BJ (cell line): ENCODE results near the gene PKDCC. TPM values are rescaled to one million over a fixed set of nuclear protein-coding genes. Genes with fewer than 3 reads are reported as not detected.

ENCODE experiments used
- CTCF ChIA-PET: fragments of 350-600 bp; formaldehyde crosslinking; extraction: SDS; loops from one replicate; lab custom pipeline; 2021; ENCODE audit warnings: antibody characterized with exemption, inconsistent platforms; lab: Yijun Ruan, JAX
- POLR2A ChIA-PET: fragments of 300-600 bp; sonication (Branson Sonifier 250); formaldehyde crosslinking; extraction: SDS; loops from one replicate; lab custom pipeline; 2021; ENCODE audit warnings: antibody characterized with exemption; lab: Charles Lee
- DNase-seq: peaks from one replicate; pipeline ENCODE4 v3.0.0-alpha.2; 2011; ENCODE audit warnings: low read depth
- H3K27me3 ChIP-seq: 2 replicates; pipeline ENCODE4 v1.6.0; 2011; ENCODE audit warnings: low read length; ENCODE audit not compliant: control insufficient read depth, insufficient read depth
- H3K36me3 ChIP-seq: 2 replicates; pipeline ENCODE4 v1.5.1; 2011; ENCODE audit warnings: low read length; ENCODE audit not compliant: control insufficient read depth, insufficient read depth
- H3K4me3 ChIP-seq: 2 replicates; pipeline ENCODE4 v1.5.1; 2011; ENCODE audit warnings: low read depth, mild to moderate bottlenecking, control low read depth, low read length
- CTCF ChIP-seq: IDR thresholded peaks from 2 replicates; pipeline ENCODE4 v1.5.1; 2011; ENCODE audit warnings: low read depth, mild to moderate bottlenecking, control low read depth, inconsistent platforms, low read length, moderate library complexity; ENCODE audit not compliant: insufficient read depth
- polyA plus RNA-seq: library from polyadenylated mRNA; depleted of rRNA; stranded (reverse); fragments of >200 nt; gene quantifications from 2 replicates; pipeline ENCODE4 v1.2.3, GENCODE V29; 2011

The PKDCC gene
- polyA plus RNA-seq, 1 experiment: 6.6 TPM

- ChIA-PET POLR2A (no interaction called here), CTCF (interaction anchor here (1.2 kb wide), 1 partner anchor 9 kb away, joined by 4 read pairs; no protein-coding TSS in a partner anchor)
- TF ChIP-seq CTCF: no peak
- H3K27me3 ChIP-seq: peaks cover 6% of the 10 kb centered on the region
- no peak for DNase-seq
- no peaks in the 10 kb centered on the region for H3K36me3 ChIP-seq
- H3K4me3 ChIP-seq: no peak overlapping the region
Observed at GRCh38 chr2:42050010-42050702, 2.3 kb downstream of the PKDCC start.

GRCh38 chr2:42050703-42051542, 3.1 kb downstream of the PKDCC start:
- POLR2A ChIA-PET: no interaction called here
- TF ChIP-seq CTCF: no peak
- no peak for DNase-seq
- CTCF ChIA-PET: interaction anchor here (1.2 kb wide), 1 partner anchor 8 kb away, joined by 4 read pairs; no protein-coding TSS in a partner anchor
- Histone ChIP-seq H3K4me3 (no peak overlapping the region), H3K36me3 (no peaks in the 10 kb centered on the region), H3K27me3 (peaks cover 6% of the 10 kb centered on the region)

DNA sequence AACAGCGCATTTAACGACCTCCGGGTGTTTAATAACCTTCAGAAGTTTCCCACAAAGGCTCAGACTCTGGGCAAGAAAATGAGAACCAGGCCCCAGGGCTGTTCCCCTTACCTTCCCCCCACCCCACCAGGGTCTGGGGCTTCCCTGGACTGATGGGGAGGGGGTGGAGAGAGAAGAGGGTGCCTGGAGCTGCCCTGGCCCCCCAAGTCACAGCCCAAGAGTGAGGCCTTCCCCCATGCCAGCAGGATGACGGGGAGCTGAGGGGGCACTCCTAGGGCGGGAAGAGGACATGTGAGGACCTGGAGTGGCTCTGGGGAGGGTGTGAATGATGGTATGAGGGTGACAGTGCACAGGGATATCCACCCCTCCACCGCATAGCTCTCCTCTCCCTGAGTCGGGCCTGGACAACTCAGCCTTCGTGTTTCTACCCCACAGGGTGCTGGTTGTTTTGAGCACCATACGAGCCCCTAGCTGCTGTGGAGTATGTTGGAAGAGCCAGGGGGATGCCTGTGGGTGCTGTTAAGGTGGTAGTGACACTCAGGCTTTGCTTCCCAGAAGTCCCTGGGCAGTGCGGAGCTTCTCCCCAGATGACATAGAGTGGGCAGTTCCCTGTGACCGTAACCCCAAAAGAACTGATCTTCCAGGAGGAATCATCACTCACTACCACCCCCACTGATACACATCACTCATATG, 3.9 kb downstream of the PKDCC start:
- H3K36me3 ChIP-seq: no peaks in the 10 kb centered on the region; the same call in 1 of the 2 replicates
- POLR2A ChIA-PET: interaction anchor here (0.6 kb wide), 1 partner anchor 1489 kb away, joined by 4 read pairs; no protein-coding TSS in a partner anchor
- no peak for DNase-seq
- no peak overlapping the region for H3K4me3 ChIP-seq
- CTCF ChIA-PET: interaction anchor here (0.6 kb wide), 1 partner anchor 169 kb away, joined by 3 read pairs; no protein-coding TSS in a partner anchor
- TF ChIP-seq CTCF: no peak
- peaks cover 5% of the 10 kb centered on the region for H3K27me3 ChIP-seq

DNA sequence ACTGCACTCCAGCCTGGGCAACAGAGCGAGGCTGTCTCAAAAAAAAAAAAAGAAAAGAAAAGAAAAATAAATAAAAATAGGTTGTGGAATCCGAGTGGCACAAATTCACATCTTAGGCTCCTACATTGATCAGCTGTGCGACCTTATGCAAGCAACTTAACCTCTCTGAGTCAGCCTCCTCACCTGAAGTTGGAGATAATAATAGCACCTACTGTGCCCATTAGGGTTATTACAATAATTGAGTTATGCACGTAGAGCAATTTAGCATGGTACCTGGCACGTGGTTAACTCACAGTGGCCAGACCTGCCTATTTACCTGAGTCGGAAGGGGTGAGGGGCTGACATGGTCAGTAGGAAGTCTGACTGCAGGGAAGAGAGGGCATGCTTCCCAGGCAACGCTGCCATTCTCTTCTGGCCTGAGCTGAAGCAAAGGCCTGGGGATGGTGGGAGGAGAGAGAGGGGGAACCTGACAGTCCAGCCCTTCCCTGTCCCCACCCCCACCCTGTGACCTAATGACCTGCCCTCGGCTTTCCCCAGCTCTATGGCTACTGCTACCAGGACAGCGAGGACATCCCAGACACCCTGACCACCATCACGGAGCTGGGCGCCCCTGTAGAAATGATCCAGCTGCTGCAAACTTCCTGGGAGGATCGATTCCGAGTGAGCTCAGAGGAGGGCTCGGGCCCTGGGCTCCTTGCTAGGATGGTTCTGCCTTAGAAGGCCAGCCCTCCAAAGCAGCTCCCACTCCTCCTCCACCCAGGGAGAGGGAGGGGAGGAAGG, 5.1 kb downstream of the PKDCC start:
- Histone ChIP-seq H3K4me3 (no peak overlapping the region), H3K27me3 (no peaks in the 10 kb centered on the region), H3K36me3 (peaks cover 3% of the 10 kb centered on the region; the same call in 1 of the 2 replicates)
- ChIA-PET CTCF (interaction anchor here (0.6 kb wide), 1 partner anchor 170 kb away, joined by 3 read pairs; no protein-coding TSS in a partner anchor), POLR2A (no interaction called here)
- no peak for DNase-seq
- TF ChIP-seq CTCF: no peak
